Activated CD8-positive, alpha-beta memory T cell treated with anti-CD3 and anti-CD28 coated beads, Interleukin-2, amount 50 U/mL, for 4 hours (primary cell): ENCODE measurements around the gene ANKRD39.
"Not testable (repeated sequence)": the region's sequence is repeated elsewhere in the genome, so short reads cannot be mapped to it uniquely, and the experiment has no call there.

Experiments used
- DNase-seq: peaks from one replicate; pipeline ENCODE4 v3.0.0-alpha.2; 2020

The ANKRD39 gene

DNA sequence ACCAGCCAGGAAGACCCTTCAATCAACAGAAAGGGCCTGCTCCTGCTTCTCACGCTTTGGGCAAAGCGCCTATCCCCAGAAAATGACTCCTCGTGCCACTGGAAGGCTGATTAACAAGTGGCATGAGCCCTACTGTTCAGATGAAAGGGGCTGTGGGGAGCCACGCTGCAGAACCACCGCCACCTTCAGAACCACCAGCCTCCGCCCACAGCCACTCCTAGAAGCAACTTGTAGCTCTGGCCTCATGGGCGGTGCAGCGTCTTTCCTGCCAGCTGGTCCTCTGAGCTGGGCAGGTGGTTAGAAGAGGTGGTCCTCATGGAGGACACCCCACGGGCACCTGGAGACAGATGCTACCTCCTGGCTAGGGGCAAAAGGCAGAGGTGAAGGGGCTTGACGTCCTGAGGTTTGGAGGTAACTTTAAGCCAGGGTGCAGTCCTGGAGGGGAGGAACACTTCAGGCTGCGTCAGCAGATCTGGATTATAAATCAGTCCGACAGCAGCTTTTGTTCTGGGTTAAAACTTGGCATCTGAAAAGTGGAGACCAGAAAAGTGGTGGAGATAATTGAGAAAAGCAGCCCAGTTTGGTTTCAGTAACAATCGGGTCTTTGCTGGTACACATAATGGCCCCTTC lies 12.9 kb upstream of the ANKRD39 start:
- DNase-seq: peak; percentile 60

DNA sequence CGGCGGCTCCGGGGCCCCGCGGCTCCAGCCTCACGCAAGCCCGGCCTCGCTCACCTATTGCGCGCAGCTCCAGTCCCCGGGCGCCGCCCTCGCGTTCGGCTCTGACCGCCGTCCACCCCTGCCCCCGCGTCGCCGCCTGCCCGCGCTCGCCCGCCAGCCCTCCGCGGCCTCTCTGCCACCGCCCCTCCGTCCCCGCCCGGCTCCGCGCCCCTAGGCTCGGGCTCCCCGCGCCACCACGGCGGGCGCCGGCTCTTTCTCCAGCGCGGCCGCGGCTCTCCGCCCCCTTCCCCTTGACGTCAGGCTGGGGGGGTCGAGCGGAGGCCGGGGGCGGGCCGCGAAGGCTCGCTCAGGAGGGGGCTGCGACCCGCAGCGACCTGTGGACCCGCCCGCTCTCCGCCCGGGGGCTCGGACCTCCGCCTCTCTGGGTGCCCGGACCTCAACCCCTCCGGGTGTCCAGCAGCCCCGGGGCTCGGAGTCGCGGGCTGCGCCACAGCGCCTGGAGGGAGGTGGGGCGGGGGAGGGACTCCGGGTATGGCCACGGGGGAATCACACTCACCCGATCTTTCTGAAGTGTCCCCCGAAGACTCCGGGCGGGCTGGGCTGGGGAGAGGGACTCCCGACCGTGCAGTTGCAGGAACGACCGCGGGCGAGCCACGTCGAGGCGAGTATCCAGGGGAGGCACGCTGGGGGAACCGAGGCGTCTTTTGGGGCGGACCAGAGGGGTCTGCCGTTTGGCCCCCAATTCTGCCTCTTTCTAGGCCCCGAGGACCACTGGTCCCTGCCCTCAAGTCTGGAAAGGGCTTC lies 12.2 kb upstream of the ANKRD39 start, which contains the start of gene SEMA4C:
Gene SEMA4C (minus strand): TSS at position 259 of the 804 bp plus-strand sequence. CDS start 2,194 bp downstream, outside the sequence.
- peak; percentile 69 for DNase-seq

DNA sequence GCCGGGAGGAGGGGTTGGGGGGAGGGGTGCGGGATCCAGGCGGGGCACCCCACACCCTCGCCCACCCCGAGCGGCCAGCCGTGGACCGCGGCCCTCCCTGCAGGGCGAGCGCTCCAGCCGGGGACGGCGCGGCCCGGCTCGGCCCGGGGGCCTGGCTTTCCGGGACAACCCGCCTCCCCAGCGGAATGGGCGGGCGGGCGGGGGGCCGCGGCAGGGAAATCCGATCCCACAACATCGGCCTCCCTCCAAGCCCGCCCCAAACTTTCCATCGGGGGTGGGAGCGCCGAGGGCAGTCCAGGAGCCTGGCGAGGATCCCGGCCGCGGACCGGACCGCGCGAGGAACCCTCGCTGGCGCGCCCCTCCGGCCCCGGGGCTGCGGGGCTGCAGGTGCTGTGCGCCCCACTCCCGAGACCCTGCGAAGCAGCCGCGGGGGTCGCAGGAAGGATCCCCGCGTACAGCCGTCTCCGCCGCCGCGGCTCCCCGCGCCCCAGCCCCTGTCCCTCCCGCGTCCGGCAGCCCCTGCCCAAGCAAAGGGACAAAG lies 11.5 kb upstream of the ANKRD39 start:
- DNase-seq: no peak

DNA sequence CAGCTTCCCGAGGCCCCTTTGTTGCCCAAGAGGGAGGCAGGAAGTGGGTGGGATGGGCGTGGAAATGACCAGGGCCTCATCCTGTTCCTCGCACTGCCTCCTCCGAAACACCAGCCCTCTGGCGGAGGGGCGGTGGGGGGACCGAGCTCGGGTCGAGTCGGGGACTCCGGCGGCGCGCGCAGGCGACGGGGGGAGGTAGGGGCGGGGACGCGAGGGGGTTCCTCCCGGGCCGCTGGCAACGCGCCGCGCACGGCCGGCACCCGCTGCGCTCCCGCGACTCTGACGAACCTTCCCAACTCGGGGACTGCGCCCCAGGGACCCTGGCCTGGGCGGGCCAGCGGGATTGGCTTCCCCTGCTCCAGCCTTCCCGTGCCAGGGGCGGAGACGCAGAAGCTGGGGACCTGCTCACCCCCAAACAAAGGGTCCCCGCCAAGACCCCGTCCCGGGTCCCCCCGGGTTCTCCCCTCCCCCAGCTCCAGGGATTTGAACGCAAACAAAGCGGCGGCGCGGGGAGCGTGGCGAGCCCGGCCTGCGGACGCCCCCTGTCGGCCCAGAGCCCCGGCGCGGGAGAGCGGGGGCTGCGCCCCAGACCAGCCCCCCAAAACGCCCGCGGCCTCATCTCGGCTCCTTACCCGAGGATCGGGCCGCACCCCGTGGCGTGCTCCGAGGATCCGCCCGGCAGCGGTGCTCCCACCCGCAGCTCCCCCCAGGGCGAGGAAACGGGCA lies 10.9 kb upstream of the ANKRD39 start:
- peak; percentile 56 for DNase-seq

DNA sequence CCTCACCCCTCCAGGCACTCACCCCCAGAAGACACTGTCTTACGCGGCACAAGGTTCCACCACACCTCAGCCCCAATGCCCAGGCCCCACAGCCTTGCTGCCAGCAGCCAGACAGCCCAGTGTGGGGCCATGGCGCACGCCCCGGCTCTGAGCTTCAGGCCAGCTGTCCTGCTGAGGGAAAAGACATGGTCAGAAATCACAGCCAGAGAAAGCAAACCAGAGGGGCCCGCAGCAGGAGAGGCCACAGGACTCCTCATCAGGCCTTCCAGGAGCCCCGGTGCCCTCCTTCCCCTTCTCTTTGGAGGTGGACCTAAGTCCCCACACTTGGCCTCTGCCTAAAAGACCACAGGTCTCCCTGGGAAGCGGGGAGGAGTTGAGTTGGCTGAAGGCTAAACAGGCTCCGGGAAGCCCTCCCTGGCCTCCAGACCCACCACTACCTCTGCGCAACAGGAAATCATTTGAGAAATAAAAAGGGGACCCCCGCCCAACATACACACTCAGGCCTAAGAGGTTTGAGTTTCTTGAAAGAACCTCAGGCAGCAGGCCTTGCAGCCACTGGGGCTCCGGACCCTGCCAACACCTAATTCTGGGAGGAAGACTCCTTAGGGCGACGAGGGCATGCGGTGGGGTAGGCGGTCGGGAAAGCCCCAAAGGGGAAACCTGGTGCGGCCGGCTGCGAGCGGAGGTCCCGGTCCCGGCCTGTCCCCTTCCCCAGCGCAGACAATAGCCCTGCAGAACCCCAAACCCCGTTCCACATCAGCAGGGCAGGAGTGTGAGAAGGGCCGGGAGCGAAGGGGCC lies 10.1 kb upstream of the ANKRD39 start:
- no peak for DNase-seq

DNA sequence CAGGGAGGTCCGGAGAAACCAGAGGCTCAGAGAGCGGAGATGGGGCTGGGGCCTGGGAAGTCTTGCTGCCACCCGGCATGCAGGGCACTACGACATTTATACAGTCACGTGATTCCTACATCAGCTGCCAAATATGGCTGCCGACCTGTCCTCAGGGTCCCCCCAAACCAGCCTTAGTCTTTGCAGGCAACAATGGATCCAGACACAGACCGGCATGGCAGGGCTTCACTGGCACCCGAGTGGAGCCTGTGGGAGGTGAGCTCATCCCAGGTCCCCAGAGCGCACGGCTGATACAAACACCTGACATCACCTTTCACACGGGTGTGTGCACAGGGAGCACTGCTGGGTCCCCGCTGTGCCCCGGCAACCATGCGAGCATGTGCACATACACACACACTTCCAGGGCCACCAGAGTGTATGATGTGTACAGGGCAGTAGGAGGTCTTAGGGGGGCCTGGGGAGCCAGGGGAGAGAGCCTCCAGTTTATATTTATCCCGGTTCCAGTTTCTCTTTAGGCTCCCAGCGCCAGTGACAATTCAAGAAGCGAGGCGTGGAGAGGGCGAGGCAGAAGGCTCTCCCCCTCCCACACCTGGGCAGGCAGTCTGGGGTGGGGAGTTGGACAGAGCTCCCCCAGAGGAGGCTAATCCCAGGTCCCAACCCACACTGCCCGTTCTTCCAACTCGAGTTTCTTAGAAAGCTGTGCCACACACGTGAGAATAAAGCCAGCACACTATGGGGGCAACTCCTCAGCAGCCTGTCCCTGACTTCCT lies 9.4 kb upstream of the ANKRD39 start:
- no peak for DNase-seq

DNA sequence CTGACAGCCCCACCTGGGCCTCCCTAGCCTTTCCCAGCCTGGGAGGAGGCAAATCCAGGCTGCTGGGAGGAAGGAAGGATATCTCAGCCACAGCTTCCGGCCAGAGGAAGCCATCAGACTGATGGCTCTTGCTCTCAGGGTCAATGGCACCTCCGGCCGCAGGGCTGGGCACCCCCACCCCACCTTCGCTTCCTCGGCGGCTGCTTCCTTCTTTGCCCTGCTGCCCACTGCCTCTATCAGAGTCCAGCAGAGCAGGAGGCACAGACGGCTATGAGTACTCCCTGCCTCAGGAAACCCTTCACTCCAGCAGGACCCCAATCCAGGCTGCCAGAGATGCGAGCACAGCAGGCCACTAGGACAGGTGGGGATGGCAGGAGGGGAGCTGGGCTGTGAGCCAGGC lies 8.8 kb upstream of the ANKRD39 start:
- DNase-seq: no peak

DNA sequence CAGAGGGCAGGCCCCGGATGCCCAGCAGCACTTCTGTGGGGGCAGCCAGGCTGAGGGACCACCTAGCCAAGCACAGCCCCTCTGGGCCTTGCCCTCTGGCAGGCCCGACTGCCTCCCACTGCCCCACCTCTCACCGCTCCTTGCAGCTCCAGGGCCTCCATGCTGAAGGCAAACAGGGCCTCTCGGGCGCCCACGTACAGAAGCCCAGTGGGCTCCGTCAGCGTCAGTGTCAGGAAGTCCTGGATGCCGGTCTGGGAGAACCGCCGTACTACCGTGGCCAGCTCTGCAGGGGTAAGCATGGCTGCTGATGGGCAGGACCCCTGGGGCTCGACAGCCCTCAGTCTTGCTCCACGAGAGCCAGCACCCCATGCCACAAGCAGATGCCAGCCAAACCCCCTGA lies 8.3 kb upstream of the ANKRD39 start:
- DNase-seq: no peak

DNA sequence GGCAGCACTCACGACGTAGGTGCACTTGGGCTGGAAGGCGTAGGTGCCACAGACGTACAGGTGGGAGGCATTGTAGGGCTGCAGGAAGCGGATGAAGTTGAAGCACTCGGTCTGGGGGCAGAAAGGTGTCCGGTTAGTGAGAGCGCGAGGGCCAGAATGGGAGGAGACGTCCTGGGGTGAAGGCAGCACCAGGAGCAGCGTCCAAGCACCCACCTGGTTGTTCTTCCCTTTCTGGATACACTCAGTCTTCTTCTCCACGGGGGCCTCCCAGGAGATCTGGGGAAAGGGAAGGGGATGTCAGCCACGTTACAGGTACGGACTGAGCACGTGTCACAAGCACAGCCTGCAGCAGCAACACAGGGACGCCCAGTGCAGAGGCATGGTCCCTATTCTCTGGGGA lies 7.8 kb upstream of the ANKRD39 start:
- DNase-seq: no peak

DNA sequence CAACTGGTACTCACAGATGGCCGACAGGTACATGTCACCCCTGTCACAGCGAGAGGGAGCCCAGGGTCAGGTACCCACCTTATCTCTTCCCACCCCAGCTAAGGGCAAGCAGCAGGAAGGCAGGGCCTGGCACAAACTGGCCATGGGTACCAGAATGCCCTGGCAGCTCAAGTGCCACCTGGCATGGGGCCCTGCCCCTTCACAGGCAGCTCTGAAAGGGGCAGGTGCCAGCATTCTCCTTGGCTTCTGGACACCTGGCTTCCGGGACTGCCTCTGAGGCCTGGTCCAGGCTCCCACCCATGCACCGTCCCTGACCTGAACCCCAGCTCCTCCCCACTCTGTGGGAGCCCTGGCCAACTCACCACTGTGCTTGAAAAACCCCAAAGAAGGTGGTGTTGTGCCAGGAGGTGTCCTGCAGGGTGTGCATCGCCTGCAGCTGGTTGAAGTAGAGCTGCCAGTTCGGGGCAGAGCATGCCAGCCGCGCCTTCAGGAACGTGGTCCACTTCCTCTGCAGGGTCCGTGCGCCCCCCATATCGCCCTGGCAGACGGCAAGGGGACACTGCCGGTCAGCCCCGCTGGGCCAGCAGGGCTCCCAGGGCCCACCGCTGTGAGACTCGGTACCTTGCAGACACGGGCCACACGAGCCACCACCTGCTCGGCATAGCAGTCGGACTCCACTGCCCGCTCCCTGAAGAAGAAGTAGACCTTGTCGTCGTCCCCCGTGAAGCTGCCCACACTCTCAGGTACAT lies 6.7 kb upstream of the ANKRD39 start:
- no peak for DNase-seq

DNA sequence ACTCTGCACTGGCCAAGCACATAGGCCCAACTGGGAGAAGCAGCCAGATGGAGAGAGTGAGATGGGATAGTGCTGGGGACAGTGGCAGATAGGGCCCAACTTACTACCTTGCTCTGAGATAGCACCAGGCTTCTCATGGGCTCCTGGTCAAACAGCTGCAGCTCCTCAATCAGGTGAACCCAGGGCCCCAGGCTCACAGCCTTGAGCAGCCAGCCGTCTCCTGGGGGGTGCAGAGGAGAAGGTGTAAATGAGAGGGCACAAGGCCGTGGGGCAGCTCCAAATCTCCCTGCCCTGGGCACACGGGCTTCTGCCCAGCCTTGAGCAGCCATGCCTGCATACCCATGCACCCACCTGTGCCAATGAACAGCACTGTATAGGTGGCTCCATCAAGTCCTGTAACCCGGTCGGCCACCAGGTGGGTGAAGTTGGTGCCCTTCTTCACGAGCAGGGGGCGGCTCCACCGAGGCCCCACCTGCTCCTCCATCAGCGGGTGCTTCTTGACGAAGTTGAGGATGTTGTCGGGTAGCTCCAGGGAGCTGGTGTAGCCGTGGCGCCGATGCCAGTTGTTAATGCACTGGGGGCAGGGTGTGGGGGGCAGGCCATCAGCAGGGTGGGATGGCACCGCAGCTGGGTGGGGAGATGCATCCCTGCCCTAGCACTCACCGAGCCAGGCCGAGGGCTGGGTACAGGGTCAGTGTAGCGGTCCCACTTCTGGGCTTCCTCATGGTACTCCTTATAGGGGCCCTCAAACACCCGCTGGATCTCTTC lies 5.9 kb upstream of the ANKRD39 start:
- no peak for DNase-seq

DNA sequence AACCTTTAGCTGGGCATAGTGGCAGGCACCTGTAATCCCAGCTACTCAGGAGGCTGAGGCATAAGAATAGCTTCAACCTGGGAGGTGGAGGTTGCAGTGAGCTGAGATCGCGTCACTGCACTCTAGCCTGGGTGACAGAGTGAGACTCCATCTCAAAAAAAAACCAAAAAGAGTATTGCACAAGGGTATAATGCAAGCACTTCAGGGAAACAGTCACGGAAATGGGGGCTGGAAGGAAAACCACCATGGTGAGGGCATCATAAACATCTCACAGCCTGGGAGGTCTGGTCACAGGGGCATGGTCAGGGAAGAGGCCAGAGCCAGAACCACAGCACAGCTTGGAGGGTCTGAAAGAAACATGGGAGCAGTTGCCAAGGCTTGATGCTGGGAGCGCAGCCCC lies 5.2 kb upstream of the ANKRD39 start:
- not testable (repeated sequence) for DNase-seq

DNA sequence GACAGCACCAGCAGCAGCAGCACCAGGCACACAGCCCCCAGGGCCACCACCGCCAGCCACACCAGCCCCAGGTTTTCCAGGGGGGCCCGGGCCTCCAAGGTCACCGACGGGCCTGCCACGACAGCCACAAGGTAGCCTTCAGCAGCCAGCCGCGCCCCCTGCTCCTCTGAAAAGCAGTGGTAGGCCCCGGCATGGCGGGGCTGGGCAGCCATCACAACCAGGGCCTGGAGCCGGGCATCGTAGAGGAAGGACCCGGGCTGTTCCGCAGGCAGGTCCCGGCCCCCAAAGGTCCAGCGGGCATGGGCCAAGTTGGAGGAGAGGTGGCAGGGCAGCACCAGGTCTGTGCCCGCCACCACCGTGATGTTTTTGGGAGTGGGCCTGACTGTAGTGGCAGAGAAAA lies 3.3 kb upstream of the ANKRD39 start:
- DNase-seq: no peak

DNA sequence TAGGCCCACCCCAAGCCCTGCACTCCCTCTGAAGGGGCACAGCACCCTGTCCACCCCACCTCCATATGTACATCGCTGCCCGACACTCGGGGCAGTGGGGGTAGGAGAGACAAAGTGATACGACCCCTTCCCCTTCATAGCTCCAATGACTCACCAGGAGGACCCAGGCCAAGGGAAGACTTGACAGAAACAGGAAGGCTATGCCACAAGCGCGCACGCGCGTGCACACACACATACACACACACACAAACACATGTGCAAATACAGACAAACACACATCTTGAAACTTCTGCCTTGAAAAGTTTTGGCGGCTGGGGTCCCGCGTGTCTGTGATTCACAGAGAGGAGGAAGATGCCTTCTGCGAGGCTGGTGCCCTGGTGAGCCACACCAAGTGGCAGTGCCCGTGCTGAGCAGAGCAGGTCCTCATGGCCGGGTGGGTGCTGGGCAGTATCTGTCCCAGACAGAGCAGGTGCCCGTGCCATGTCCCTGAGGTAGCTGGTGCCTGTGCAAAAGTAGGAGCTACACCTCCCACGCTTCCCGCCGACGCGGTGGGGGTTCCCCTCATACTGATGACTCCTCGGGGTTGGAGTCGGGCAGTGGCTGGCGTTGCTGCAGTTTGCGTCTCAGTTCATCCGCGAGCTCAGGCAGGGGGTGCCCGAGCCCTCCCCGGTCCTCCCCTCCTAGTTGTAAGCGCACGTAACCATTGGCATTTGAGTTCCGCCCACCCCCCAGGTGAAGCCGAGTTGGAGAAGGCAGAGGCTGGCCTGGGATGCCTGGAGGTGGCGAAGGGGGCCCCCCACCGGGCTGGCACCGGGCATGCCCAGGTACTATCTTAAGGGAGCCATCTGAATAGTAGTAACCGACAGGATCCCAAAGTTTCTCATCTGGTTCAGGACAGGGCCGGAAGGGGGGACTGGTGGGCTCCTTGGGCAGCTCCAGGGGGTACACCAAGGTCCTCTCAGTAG lies 2.5 kb upstream of the ANKRD39 start:
- no peak for DNase-seq

DNA sequence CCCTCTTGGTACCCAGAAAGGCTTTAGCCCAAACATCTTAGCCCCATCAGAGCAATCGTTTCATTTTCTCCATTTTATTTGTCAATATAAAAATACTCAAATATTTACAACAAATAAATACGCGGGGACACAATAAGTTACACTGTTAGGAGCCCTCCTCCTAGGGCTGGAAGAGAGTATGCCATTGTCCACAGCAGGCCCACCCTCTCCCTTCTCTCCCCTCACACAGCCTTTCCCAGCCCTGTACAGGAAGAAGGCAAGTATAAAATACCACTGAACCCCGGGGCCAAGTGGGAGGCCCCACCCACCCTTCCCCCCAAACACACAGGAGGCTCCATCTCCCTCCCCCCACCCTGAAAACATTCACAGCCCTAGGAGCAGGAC lies 1.9 kb upstream of the ANKRD39 start:
- DNase-seq: no peak

DNA sequence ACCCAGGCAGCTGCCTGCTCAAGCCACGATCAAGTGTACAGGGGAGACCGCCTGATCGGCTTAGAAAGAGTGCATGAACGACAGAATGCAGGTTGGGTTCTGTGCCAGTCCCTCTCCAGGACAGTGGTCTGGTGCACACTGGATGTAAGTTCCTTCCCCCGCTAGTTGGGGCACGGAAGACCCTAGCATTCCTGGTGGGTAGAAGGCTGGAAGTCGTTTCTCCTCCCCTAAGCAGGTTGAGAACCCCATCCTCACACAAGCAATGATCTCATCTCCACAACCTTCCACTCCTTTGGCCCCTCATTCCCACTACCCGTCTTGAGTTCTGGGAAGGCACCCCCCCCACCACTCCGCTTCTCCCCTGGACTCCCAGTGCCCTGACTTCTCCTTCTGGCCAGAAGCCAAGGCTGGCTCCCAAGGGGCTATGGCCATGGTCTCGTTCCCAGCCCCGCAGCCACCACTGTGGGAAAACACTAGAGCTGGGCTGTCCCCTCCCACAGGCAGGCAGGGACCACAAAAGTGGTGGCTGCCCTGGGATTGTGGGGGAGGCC lies 1.4 kb upstream of the ANKRD39 start:
- no peak for DNase-seq

DNA sequence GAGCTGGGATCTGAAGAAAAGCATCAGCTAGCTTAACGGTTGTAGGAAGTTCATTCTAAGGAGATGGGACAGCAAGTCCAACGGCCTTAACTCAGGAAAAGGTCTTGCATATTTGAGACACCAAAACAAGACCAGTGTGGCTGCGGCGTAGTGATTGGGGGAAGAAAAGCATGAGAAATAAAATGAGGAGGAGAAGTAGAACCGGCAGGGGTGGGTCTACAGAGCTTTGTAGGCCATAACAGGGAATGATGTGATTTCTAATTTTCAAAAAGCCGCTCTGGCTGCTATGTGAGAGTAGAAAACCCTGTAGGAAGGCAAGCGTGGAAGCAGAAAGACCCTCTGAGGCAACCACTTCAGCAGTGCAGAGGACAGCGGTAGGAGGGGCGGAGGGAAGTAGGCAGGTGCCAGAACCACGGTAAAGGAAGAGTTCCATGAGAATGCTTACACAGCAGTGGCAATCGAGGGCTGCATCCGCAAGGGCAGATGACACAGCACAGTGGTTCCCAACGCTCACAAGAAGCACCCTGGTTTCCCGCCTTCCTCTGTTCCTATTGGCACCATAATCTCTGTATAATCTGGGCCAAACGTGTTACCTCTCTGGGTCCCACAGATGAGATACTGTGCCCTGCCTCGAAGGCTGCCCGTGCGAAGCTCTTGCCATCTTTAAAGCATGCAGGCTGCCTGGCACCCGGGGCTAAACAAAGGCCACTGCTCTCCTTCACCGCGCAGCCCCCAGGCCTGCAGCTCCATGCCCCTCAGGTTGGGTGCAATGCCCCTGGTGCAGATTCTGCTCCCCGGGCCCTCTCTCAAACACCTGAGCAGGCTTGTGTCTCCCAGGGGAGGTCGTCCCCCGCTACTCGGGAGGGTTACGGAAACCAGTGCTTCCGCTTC lies 795 bp downstream of the ANKRD39 start:
- DNase-seq: no peak

DNA sequence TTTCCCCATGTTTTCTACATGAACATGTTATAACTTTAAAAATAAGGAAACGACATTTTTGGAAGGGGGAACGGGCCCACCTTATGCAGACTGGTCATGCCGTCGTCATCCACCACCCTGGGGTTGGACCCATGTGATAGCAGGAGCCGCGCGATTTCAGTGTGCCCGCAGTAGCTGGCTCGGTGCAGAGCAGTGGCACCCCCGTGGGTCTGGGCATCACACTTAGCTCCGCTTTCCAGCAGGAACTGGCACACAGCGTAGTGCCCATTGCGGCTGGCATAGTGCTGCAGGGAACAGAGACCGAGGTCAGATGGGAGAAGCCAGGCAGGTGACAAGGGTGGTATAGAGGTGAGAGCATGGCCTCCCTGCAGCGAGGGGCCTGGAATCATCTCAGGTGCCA lies 4.5 kb downstream of the ANKRD39 start:
- no peak for DNase-seq
